Fibroblast of skin of left biceps (primary cell): ENCODE results near the gene PTPN11.

Experiments
- DNase-seq, 2 experiments: peaks; one replicate each; pipeline ENCODE4 v3.0.0-alpha.2; 2013; ENCODE audit warnings: low read depth in 2 of 2

The PTPN11 gene

GRCh38 chr12:112540021-112540420 is 121.3 kb downstream of the PTPN11 start:
- DNase-seq = no peak

- no peak for DNase-seq
These were observed 125.0 kb downstream of the PTPN11 start for GRCh38 chr12:112543751-112544150.

- DNase-seq = no peak
These were observed 127.6 kb downstream of the PTPN11 start for GRCh38 chr12:112546339-112546738.

GRCh38 chr12:112546996-112547395 is 128.2 kb downstream of the PTPN11 start:
- no peak for DNase-seq

- DNase-seq = no peak
These were observed 130.3 kb downstream of the PTPN11 start for GRCh38 chr12:112549031-112549430.

GRCh38 chr12:112551681-112552080 is 132.9 kb downstream of the PTPN11 start:
- no peak for DNase-seq

GRCh38 chr12:112555621-112556233 is 137.0 kb downstream of the PTPN11 start:
- no peak for DNase-seq

- DNase-seq = no peak
These were observed 139.3 kb downstream of the PTPN11 start for GRCh38 chr12:112557951-112558630.
